NCI-H2029 treated with DMSO at 0.1 percent for 48 hours (cell line): ENCODE results near the gene TMTC4.
"Not testable (repeated sequence)": the region's sequence is repeated elsewhere in the genome, so short reads cannot be mapped to it uniquely, and the experiment has no call there.

Experiments
- DNase-seq: peaks from one replicate; lab custom pipeline; 2025; lab: John Stamatoyannopoulos, UW

TMTC4 gene

GRCh38 chr13:100674572-100674871 is at the start of gene TMTC4:
Gene TMTC4, minus strand, starts transcription at chr13:100674795. Its CDS starts 4,433 bp downstream, at chr13:100670362.
- DNase-seq: no peak

GRCh38 chr13:100722517-100722916 is 47.9 kb upstream of the TMTC4 start:
- DNase-seq: no peak

GRCh38 chr13:100721885-100722512 is 47.4 kb upstream of the TMTC4 start:
- DNase-seq: peak; percentile 1

- no peak for DNase-seq
Measured at GRCh38 chr13:100715604-100716003, 41.0 kb upstream of the TMTC4 start.

GRCh38 chr13:100714478-100714877 is 39.9 kb upstream of the TMTC4 start:
- DNase-seq: no peak

- no peak for DNase-seq
Measured at GRCh38 chr13:100710176-100710575, 35.6 kb upstream of the TMTC4 start.

GRCh38 chr13:100707818-100708740 is 33.5 kb upstream of the TMTC4 start:
- DNase-seq: no peak

GRCh38 chr13:100698331-100698730 is 23.7 kb upstream of the TMTC4 start:
- not testable (repeated sequence) for DNase-seq

GRCh38 chr13:100695509-100695773 is 20.8 kb upstream of the TMTC4 start:
- no peak for DNase-seq

GRCh38 chr13:100694722-100695508 is 20.3 kb upstream of the TMTC4 start:
- DNase-seq: no peak

- no peak for DNase-seq
Measured at GRCh38 chr13:100689191-100689590, 14.6 kb upstream of the TMTC4 start.

- DNase-seq: no peak
Measured at GRCh38 chr13:100680131-100680530, 5.5 kb upstream of the TMTC4 start.

- DNase-seq: not testable (repeated sequence)
Measured at GRCh38 chr13:100677128-100677527, 2.5 kb upstream of the TMTC4 start.

GRCh38 chr13:100675661-100676129 is 1.1 kb upstream of the TMTC4 start:
- no peak for DNase-seq

GRCh38 chr13:100674872-100675660 is 471 bp upstream of the TMTC4 start:
- peak; percentile 46 for DNase-seq

- no peak for DNase-seq
Measured at GRCh38 chr13:100673713-100674571, 653 bp downstream of the TMTC4 start.

- no peak for DNase-seq
Measured at GRCh38 chr13:100673376-100673712, 1.3 kb downstream of the TMTC4 start.

GRCh38 chr13:100671389-100672182 is 3.0 kb downstream of the TMTC4 start:
- DNase-seq: no peak

GRCh38 chr13:100668408-100668807 is 6.2 kb downstream of the TMTC4 start:
- no peak for DNase-seq

GRCh38 chr13:100667894-100668293 is 6.7 kb downstream of the TMTC4 start:
- DNase-seq: no peak
